Measurements from ENCODE around the gene JPT1.
A peak's percentile ranks its signal among the peaks of the same experiment; 100 is the strongest.

JPT1 gene

DNA sequence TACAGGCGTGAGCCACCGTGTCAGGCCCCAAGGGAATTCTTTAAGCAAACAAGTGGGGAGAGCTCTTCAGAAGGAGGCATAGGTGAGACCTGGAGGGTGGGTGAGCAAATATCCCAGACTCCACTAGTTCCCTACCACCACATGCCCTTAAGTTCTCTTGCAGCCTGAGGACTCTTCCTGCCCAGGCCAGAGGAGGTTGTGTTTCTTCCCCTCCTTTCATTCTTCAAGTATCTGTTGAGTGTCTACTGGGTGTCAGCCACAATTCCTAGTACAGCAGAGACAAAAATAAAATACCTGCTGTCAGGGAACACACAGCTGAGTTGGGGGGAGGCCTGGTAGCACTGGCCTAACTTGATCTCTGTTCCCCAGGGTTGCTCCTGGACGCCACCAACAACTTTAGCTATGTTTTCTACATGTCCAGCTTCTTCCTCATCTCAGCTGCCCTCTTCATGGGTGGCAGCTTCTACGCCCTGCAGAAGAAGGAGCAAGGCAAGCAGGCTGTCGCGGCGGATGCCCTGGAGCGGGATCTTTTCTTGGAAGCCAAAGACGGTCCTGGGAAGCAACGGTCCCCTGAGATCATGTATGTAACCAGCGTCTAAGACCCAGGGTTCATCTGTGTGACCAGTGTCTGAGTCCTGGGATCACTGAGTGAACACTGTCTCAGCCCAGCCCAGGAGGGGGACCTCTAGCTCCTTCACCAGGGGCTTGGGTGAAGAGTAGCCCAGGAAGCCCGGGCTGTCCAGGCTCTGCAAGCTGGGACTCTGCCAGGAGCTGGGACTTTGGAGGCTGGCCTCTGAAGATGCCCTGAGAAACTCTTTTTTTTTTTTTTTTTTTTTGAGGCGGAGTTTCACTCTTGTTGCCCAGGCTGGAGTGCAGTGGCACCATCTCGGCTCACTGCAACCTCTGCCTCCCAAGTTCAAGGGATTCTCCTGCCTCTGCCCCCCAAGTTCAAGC, 50.4 kb downstream of the JPT1 start:
- DNase-seq: no peak

DNA sequence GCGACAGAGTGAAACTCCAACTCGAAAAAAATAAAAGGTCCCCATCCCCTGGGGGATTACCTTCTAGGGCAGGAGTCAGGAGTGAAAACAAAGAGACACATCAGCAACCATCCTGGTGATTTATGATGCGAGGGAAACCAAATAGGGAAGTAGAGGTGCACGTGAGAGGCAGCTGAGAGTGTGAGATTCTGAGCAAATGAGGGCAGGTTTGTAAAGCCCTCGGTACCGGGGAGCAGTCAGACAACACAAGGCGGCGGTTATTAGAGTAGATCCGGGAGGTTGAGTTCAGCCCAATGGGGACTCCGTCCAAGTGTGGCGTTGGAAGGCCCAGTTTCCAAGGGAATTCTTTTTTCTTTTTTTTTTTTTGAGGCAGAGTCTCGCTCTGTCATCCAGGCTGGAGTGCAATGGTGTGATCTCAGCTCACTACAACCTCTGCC, 51.9 kb downstream of the JPT1 start:
- peak; percentile 50 for DNase-seq

DNA sequence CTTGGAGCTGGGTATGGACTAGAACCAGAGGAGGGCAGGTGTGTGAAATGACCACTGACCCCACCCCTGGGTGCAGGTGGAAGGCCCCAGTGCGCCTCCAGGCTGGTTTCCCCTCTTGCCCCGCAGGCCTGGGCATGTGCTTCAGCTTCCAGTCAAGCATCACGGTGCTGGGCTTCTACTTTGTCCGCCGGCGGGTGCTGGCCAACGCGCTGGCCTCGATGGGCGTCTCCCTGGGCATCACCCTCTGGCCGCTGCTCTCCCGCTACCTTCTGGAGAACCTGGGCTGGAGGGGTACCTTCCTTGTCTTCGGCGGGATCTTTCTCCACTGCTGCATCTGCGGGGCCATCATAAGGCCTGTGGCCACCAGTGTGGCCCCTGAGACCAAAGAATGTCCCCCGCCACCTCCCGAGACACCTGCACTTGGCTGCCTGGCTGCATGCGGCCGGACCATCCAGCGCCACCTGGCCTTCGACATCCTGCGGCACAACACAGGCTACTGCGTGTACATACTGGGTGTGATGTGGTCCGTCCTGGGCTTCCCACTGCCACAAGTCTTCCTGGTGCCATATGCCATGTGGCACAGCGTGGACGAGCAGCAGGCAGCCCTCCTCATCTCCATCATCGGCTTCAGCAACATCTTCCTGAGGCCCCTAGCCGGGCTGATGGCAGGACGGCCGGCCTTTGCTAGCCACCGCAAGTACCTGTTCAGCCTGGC, 54.3 kb downstream of the JPT1 start:
- no peak for DNase-seq

DNA sequence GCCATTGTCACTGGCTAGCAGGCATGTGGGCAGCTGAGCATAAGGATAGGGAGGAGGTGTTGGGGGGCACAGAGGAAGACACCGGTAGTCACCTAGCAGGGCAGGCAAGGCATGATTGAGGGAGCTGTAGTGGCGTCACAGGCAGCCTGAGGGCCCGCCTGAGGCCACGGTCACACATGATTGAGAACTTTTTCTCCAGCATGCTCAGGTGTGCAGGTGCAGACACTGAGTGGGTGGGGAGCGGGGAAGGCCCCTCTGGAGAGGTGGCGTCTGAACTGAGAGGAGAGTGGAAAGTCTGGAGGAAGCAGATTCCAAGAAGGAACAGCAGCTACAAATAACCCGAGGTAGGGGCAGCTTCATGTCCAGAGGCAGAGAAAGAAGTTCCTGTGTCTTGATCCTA, 55.5 kb downstream of the JPT1 start:
- DNase-seq: no peak

DNA sequence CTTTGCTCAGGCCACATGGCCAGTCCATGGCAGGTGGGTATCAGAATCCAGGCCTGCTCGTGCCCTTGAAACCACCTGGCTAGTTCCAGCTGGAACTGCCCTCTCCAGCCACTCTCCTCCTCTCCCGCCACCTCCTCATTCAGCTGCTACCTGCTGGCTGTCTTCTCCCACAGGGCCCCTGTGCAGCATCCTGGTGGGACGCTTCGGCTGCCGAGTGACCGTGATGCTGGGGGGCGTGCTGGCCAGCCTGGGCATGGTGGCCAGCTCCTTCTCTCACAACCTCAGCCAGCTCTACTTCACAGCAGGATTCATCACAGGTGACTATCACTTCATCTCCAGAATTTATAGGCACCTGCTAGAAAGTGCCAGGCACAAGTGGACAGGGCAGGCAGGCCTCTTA, 56.4 kb downstream of the JPT1 start:
- DNase-seq: no peak

DNA sequence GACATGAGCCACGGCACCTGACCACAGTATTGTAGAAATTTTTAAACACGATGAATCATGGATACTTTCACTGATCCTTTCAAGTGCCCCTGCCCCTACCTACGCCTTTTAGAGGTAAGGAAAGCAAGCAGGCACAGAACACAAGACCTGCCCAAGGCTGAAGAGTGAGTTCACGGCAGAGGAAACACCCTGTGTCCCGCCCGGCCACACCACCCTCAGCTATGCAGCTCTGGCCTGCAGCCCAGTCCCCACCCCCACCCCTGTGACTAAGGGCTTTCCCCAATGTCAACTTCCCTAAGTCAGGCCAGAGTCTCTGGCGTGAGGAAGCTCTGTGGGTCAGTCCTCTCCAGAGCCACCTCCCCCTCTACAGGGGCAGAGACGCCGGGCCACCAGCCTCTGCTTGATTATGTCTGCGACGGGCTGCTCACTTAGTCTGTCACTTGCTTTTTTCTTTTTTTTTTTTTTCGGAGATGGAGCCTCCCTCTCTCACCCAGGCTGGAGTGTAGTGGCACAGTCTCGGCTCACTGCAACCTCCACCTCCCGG, 58.2 kb downstream of the JPT1 start:
- DNase-seq: peak; percentile 96

DNA sequence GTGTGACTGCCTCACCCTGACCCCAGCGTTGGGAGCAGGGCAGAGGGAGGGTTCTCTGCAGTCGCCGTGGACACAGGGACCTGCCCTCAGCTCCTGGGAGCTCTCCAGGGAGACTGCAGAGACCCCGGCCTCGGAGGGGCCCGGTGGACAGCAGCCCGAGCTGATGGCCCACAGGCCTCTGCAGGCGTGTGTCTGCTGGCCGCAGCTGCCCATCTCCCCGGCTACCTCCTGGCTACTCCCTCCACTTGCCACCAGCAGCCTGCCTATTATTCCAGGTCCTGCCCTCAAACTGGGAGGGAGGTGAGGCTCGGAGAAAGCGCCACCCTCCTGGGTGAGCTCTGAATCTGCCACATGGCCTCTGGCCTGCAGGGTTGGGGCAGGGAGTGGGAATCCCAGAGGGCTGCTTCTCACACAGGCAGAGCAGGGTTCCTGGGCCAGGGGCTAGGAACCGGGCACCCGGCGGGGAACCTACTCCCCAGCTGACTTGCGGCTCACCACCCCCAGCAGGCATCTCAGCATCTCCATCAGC, 59.4 kb downstream of the JPT1 start:
- DNase-seq: no peak

DNA sequence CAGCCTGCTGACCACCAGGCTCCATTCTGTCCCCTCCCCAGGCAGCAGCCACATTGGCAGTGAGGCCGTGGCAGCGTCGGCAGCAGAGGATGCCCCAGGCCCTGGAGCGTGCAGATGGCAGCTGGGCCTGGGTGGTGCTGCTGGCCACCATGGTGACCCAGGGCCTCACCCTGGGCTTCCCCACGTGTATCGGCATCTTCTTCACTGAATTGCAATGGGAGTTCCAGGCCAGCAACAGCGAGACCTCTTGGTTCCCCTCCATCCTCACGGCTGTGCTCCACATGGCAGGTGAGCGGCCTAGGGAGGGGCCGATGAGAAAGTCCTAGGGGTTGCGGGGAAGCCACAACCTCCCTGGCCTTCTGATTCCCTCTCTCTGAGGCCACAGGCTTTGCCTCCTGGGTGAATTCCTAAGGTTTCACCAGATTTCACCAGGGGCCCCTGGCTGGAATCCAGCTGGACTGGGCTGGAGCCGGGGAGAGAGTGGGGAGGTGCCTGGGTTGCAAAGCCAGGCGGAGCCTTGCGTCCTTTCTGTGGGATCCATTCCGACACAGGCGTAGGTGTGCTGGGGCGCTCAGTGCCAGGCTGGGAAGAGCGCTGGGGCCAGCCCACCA, 60.7 kb downstream of the JPT1 start:
- no peak for DNase-seq

DNA sequence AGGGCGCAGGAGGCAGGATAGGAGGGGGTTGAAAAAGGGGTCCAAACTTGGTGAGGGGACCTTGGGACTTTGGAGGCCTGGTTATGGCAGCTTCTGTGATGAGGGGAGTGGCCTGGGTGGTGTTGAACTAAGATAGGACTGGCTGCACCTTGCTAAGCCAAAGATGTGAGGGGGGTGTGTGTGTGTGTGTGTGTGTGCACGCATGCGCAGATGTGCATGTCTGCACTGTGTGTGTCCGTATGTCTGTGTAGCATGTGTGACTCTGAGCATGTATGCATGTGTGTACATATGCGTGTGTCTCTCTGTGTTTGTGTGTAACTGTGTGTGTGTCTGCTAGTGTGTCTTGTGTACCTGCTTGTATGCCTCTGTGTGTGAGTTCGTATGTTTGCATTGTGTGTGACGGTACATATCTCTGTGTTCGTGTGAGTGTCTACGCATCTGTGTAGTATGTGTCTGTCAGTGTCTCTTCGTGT, 62.4 kb downstream of the JPT1 start:
- DNase-seq: peak; percentile 65

DNA sequence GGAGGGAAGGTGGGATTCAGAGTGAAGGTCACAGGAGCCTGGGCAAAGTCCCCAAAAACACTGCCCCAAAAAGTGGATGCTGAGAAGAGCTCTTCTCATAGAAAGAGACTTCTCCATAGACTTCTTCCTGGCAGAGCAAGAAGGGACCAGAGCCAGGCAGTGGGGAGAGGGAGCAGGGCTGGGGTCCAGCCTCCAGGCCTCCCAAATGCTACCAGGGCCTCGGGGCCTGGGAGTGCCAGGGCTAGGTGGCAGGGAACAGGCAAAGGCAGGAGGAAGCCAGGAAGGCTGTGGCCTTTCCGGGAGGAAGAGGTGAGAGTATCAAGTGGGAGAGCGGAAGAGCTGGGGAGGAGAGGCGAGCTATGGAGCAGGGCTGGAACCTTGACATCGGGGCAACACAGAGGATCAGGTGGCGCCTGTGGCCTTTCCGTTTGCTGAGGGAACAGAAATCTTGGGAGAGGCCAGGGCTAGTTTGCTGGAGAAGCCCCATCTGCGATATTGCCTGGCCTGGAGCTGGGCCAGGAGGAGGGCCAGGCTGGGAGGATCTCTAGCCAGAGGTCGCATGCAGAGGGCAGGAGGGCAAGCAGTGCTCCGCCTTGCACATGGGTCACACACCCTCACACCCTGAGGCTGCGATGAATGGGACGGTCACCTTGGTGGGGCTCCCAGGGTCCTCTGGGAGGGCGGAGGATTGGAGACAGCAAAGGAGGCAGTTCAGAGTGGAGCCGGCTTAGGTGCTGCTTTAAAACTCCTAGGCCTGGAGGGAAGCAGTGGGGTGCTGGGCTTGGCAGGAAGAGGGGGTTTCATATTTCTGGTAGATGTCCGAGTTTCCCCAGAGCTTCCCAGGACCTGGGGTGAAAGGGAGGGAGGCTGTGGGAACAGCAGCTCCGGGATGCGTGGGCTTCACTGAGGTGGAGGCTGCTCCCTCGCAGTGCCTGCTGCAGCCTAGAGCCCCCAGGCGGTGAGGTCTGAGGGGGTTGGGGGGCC, 63.1 kb downstream of the JPT1 start:
- DNase-seq: peak; percentile 52

DNA sequence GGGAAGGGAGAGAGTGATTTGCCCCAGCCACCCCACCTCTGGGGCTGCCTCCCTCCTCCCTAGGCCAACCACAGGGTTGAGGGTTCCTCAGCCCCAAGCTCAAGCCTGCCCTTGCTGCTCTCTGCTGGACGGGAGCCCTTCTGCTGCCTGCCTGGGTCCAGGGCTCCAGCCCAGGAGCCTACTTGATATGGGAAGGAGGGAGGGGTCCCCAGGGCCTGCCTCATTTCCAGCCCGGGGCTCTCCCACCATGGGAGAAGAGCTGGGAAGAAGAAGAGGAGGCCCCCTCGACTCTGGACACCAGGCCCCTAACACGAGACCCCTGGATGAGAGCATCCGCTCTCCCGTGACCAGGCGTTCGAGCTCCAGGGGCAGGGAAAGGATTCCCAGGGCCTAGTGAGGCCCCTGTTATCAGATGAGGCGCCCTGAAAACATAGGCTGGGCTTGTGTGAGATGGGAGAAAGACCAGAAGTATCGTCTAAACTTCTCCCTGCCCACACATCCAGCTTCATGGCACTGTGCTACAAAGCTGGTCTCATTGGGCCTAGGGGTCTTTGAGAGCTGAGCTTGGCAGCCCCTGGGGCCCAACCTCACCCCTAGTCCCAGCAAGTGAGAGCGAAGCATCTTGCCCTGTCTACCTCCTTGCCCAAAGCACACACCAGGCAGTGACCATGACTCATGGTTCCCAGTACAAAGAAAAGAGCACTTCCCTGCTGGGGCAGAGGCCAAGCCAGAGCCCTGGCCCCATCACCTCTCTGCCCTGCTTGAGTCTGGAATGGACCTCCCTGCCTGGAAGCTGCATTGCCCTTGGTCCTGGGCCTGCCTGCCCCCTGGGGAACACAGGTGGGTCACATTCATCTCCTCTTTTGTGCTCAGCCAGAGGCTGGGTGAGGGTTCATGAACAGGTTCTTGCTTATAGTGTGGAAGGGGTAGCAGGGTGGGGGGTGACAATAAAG, 65.6 kb downstream of the JPT1 start:
- no peak for DNase-seq

DNA sequence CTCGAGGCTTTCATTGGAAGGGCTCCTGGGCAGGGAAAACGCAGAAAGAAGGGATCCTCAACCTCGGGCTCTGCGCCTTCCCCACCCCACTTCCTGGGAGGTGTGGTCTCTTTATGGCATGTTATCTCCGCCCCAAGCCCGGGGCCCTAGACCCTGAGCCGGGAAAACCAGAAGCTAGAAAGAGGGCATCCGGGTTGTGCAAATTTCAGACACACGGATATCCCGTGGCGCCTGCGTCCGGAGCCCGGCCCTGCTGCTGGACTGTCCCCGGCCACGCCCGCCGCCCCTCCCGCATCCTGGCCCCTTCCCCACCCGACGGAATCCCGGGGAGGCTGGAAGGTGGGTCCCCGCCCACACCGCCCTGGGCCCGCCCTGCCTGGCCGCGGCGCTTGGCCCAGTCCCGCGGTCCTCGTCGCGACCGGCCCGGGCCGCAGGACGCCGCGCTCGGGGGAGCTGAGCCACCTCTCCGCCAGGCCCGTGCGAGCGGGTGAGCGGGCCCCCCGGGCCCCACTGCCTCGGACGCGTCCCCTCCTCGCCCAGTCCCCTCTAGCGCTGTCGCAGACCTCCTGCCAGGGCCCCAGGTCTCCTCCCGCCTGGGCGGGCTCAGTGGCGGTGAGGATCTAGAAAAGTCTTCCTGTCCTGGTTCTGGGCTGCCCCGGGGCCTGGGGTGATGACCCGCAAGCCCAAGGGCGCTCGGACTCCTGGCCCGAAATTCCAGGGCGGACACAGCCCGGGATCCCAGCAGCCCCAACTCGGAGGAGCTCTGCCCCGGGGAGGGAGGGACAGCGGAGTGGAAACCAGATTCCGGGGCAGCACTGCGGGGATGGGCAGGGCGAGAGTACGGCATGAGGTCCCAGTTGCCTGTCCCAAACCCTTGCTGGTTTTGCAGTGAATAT, 66.5 kb downstream of the JPT1 start, which contains the start of gene SLC16A5:
Gene SLC16A5 (plus strand): TSS at position 397 of the 896 bp plus-strand sequence. CDS start 5,683 bp downstream, outside the sequence.
- peak; percentile 85 for DNase-seq

DNA sequence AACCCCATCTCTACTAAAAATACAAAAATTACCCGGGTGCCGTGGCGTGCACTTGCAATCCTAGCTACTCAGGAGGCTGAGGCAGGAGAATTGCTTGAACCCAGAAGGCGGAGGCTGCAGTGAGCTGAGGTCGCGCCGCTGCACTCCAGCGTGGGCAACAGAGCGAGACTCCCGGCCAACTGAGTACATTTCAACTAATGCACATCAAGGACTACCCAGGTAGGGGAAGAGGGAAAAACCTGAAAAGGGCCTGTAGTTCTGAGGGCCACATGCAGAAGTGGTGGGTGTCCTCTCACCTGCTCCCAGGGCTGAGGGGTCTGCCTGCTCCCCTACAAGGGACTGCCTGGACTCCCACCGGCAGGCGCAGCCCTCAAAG, 67.1 kb downstream of the JPT1 start:
- DNase-seq: no peak

DNA sequence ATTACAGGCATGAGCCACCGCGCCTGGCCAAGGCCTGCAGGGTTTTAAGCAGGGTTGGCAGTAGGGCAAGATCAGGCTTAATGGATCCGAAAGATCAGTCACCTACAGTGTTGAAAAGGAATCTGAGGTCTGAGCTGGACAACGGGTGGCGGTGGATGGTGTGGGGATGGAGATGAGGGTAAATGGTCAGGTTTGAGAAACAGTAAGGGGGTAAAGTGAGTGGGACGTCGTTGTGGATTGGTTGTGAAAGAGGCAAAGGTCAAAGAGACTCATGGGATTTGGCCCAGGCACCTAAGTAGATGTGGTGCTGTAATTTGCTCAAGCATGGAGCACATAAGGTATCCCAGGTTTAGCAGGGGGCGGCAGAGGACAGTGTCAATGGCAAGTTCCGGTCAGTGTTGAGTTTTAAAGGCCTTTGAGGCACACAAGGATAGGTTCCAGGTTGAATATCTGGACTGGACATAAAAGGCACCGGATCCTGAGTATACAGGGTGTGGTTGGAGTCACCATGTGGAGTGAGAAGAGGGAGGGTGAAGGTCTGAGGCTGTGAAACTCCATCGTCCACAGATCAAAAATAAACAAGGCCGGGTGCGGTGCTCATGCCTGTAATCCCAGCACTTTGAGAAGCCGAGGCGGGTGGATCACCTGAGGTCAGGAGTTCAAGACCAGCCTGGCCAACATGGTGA, 67.7 kb downstream of the JPT1 start:
- DNase-seq: no peak

Data from hematopoietic multipotent progenitor cell treated with erythropoietin and hydrocortisone succinate and interleukin-3 and kit ligand, for 6 days (in vitro differentiated cells).